Measurements from ENCODE around the gene FRMD4A.

DNA sequence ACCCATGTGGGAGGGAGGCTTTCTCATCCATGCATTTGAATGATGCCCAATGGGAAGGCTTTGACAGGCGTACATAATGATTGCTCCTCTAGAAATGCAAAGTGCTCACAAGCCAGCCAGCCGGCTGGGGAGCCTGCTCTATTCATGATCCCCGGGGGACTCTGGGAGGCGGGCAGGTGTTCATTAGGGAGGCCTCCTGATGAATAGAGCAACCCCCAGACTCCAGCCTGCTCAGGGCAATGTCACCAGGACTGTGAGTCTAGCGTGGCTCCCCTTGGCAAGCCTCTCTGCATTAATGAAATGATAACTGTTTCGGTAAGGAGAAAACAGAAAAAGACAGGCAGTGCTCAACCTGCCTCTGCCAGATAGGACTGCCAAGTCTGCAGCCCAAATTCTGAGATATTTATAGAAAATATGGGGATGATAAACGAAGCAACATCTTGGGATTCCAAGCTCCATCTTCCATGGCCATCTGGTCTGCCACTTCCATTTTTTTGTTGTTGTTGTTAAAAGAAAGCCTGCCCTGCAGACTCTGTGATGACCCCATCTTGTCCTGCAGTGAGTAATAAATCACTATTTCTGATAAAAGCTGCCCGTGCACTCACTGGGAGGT is 507.5 kb downstream of the FRMD4A start:
- no peak for TF ChIP-seq TARDBP (IDR thresholded peaks at IDR 0.05)
- TF ChIP-seq, protein P1, sequence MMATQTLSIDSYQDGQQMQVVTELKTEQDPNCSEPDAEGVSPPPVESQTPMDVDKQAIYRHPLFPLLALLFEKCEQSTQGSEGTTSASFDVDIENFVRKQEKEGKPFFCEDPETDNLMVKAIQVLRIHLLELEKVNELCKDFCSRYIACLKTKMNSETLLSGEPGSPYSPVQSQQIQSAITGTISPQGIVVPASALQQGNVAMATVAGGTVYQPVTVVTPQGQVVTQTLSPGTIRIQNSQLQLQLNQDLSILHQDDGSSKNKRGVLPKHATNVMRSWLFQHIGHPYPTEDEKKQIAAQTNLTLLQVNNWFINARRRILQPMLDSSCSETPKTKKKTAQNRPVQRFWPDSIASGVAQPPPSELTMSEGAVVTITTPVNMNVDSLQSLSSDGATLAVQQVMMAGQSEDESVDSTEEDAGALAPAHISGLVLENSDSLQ (IDR thresholded peaks at IDR 0.05), result no peak
- TF ChIP-seq FOXA1 (IDR thresholded peaks at IDR 0.05), result no peak
- no peak for TF ChIP-seq CTBP1 (IDR thresholded peaks at IDR 0.05; ENCODE audit: borderline replicate concordance)
- TF ChIP-seq ZNF384 (IDR thresholded peaks at IDR 0.05), result no peak
- TF ChIP-seq FOXM1 (IDR thresholded peaks at IDR 0.05; ENCODE audit: borderline replicate concordance), result no peak
- no peak for TF ChIP-seq NFRKB (IDR thresholded peaks at IDR 0.05)
